ENCODE data around the gene FASN.

- TF ChIP-seq EZH2 (IDR thresholded peaks at IDR 0.05; ENCODE audit: insufficient read depth, poor library complexity, severe bottlenecking), result no peak
- TF ChIP-seq EZH2phosphoT487 (IDR thresholded peaks at IDR 0.05; ENCODE audit: insufficient read depth, low read depth), result no peak
These were observed 8.1 kb downstream of the FASN start for GRCh38 chr17:82089723-82090548.

All from GM23248 (cell line).